HG02973 (cell line): ENCODE measurements around the gene P2RY14.

Experiments
- ATAC-seq: cut with Tn5 transposase; IDR thresholded peaks from one replicate; pipeline ENCODE4 v1.9.1; 2021; ENCODE audit warnings: moderate library complexity; ENCODE audit not compliant: unreplicated experiment

P2RY14 gene

GRCh38 chr3:151278230-151278629 lies at the start of gene P2RY14:
P2RY14 (minus strand) TSS chr3:151278542; CDS start chr3:151214316, 64,226 bp downstream.
- ATAC-seq, result no peak

GRCh38 chr3:151327571-151328198 lies 49.3 kb upstream of the P2RY14 start:
- ATAC-seq, result no peak

DNA sequence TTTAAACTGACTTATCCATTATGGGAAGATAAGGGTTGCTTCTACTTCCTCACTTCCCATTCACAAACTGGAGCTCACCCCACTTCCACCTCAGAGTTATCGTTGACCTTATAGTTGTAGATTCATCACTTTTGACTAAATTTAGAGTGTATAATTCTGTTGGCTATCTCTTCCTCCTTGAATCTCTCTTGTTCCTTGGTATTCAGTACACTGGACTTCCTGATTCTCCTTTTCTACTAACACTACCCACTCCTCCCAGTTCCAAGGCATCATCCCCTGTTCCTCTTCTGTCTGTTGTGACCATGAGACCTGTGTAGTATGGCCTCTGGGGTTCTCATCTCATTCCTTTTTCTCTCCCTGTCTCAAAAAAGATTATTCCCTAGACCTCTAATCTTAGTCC lies 44.2 kb upstream of the P2RY14 start:
- no peak for ATAC-seq

- no peak for ATAC-seq
Observed at GRCh38 chr3:151321526-151321925, 43.2 kb upstream of the P2RY14 start.

DNA sequence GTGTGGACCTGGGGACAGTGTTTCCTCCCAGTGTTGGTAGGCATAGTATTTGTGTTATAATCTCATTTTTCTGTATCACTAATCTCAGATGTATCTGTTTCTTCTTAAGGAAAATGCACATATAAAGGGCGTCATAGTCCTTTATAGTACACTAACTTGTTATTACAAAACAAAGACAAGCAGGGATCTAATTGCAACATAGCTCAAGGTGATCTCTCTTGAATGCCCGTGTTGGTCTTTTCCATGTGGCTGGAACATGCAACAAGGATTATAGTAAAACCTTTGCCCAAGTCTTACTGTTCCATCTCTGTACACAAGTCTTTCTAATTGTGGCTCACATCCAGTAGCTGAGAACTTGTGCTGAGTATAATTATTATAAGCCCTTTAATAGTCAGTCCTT lies 41.8 kb upstream of the P2RY14 start:
- no peak for ATAC-seq

- ATAC-seq, result no peak
Observed at GRCh38 chr3:151319628-151320027, 41.3 kb upstream of the P2RY14 start.

- no peak for ATAC-seq
Observed at GRCh38 chr3:151318991-151319390, 40.6 kb upstream of the P2RY14 start.

DNA sequence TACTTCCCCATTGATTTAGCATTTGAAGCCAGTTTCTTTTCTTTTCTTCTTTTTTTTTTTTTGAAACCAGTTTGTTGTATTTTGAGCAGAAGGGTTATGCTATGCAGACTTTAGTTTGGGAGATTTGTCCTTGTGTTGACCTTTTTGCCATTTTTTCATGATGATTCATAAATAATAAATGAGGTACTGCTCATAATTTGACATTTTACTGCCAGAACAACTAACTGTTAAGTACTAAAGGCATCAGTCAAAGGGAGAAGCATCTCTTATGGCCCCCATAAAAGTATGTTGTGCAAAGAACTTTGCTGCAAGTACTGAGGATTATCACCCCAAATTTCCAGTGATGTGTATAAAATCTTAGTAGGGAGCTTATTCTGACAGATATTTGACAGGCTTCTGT lies 40.0 kb upstream of the P2RY14 start:
- no peak for ATAC-seq

DNA sequence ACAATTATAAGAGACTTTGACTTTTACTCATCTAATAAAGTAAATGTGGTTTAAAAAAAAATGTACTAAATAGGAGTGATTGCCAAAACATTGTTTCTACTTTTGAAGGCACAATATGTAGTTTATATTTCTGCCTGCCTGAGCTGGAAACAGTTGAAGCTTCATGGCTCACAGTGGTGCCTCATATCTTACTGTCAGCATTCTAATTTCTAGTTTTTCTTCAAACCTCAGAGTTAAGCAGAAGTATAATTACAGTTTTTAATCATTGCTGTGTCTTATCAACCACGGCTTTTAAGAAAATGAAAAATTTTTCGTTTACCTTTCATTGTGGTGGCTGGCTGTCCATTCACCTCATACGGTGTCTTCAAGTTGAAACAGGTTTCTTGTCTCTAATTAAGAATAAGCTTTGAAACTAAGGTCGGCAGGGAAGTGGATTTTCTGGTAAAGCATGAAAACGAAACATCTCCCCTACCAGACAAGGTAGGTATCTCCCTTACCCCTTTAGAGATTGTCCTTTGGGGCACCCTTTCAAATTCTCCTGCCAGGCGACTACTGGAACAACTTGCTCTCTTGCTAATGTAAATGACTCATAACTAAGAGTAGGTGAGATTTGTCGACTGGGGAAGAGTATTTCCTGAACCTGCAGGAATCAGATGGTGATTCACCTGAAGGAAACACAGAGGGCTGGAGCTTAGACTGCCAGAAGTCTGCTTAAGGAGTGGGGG lies 38.1 kb upstream of the P2RY14 start, which contains the start of gene GPR87:
TSS of gene GPR87 (minus strand) at position 554 of the 725 bp plus-strand sequence. CDS start 16,720 bp downstream, outside the sequence.
- no peak for ATAC-seq

GRCh38 chr3:151315846-151316245 lies 37.5 kb upstream of the P2RY14 start:
- ATAC-seq, result no peak

DNA sequence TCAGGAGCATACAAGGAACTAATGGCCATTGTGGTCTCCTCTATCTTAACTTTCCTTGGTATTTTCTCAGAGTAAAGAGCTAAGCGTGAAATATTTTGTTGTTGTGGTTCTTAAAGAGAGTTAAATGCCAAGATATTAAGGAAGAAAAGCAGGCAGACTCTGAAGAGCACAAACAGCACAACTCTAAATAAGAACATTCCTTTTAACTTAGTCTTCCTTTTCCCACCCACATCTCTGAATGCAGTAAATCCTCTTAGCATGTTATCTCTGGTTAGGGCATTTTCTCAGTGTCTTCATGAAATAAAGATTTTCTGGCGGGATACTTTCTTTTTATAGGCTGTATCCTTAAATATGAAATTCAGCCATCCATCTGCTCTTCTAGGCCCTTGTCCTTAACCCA lies 36.8 kb upstream of the P2RY14 start:
- no peak for ATAC-seq

- ATAC-seq, result no peak
Observed at GRCh38 chr3:151314593-151314992, 36.3 kb upstream of the P2RY14 start.

DNA sequence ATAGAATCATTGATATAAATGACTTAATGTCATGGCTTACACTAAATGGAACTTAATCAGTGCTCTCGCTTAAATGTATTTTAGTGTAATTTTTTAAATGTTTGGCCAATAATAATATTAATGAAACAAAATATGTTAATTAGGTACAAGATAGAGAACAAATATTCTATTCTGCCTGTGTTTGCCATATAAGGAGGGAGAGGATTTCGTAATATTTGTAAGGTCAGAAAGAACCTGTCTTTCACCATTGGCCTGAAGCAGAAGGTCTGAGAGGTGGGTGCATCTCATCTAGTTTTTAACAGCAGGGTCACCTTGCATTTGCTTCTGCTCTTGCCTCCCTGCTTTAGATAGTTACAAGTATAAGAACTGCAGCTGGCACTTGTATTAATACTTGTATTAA lies 35.8 kb upstream of the P2RY14 start:
- no peak for ATAC-seq

GRCh38 chr3:151312972-151313371 lies 34.6 kb upstream of the P2RY14 start:
- no peak for ATAC-seq

GRCh38 chr3:151309566-151309965 lies 31.2 kb upstream of the P2RY14 start:
- no peak for ATAC-seq

DNA sequence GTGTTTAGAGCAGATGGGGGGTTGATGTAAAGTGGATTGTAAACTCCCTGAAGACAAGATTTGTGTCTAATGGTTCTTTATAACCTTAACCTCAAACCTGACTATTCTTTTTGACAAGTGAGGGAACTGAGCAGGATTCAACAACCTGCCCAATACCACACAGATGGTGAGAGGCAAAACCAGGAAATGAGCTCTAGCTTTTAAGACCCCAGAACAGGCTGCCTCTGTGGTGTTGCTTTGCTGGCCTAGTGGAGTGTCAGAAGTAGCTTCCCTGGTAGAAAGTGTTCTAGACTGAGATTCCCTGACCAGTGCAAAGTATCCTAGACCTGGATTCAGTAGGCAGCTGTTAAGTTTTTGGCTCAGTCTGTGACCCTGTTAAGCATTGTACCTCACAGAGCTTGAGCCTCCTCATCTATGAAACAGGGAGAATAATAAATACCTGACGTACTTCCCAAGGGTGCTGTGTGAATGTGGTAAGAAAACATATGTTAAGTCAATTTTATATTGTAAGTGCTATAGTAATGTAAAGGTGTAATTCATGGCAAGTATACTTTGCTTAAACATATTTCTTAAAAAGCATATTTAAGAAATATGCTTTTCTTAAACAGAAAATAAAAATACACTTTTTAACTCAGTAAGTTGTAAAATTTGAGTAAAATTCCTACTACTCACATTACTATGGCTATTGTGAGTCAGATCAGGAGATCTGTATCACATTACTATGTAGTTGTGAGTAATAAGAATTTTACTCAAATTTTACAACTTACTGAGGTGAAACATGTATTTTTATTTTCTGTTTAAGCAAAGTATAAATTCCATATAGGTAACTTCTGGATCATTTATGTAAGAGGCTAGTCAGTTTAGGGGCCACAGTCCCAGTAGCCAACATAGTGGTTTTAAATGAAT lies 29.5 kb upstream of the P2RY14 start:
- ATAC-seq, result no peak

DNA sequence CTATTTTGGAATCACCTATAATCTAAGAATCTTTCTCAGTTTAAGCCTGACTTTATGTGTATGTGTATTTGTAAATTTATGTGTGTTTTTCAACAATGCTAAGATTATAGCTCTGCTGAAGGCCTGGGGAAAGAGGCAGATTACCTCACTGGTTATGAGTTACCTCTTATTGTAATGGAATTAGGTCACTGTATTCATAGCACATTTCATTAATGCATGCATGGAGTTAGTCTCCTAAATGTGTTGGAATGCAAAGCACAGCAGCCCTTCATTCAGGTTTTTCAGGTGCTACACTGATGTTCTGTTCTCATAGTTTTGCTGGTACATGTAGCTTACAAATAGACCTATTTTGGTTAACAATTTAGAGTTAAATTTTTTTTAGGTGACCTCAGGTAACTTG lies 28.8 kb upstream of the P2RY14 start:
- ATAC-seq, result no peak

DNA sequence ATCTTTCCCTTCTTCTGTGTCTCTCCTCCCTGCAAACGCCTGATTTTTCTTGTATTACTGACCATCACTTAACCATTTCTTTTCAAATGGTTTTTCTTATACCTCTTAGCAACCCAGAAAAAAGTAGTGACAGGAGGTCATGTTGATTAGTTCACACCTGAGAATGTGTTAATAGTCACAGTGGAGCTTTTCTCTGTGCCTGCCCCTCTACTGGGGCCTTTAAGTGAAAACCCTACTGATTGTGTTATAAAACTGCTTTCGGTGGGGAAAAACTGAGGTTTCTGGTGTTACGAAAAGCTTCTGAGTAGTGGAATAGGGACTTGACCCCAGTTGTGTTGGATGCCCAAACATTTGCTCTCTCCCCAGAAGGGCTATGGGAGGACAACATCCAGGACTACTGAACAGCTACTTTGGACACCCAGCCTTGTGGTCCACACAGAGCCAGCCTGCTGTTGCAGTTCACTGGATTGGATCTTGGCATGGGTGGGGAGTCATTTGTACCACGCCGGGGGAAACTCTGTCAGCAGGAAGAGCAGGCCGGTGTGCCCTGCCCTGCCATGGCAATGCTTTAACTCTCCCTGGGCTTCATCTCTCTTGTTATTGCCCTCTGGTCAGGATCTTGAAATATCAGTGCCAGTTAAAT lies 27.9 kb upstream of the P2RY14 start:
- no peak for ATAC-seq

- ATAC-seq, result no peak
Observed at GRCh38 chr3:151305775-151306151, 27.4 kb upstream of the P2RY14 start.

- ATAC-seq, result no peak
Observed at GRCh38 chr3:151305060-151305774, 26.9 kb upstream of the P2RY14 start.
